MM.1S (cell line): ENCODE measurements around the gene LYSMD2.
A peak's percentile ranks its signal among the peaks of the same experiment; 100 is the strongest.

ENCODE experiments used
- DNase-seq: peaks from one replicate; pipeline ENCODE4 v3.0.0-alpha.2; 2015
- H2AFZ ChIP-seq: fragments of 300-600 bp; sonication (generic); 2 replicates; pipeline ENCODE4 v1.6.0; 2016; ENCODE audit warnings: antibody characterized with exemption, low read length
- H3F3A ChIP-seq: fragments of 300-600 bp; sonication (generic); 2 replicates; pipeline ENCODE4 v1.6.1; 2016; ENCODE audit warnings: mild to moderate bottlenecking, antibody characterized with exemption, low read length, moderate library complexity, mixed read lengths; ENCODE audit not compliant: insufficient read depth
- H3K27ac ChIP-seq: fragments of 300-600 bp; sonication (generic); 2 replicates; pipeline ENCODE4 v1.5.1; 2016; ENCODE audit warnings: mild to moderate bottlenecking, low read length
- H3K27me3 ChIP-seq: fragments of 300-600 bp; sonication (generic); replicated peaks from 2 replicates; pipeline ENCODE4 v1.6.0; 2016; ENCODE audit warnings: low read length; ENCODE audit not compliant: insufficient read depth
- H3K36me3 ChIP-seq: fragments of 300-600 bp; sonication (generic); replicated peaks from 2 replicates; pipeline ENCODE4 v1.6.1; 2016; ENCODE audit warnings: mild to moderate bottlenecking, low read length, mixed read lengths; ENCODE audit not compliant: insufficient read depth
- H3K4me1 ChIP-seq: fragments of 300-600 bp; sonication (generic); 2 replicates; pipeline ENCODE4 v1.6.1; 2016; ENCODE audit warnings: low read length, mixed read lengths
- H3K4me2 ChIP-seq: fragments of 300-600 bp; sonication (generic); 2 replicates; pipeline ENCODE4 v1.6.0; 2016; ENCODE audit warnings: low read depth, low read length
- H3K4me3 ChIP-seq: fragments of 300-600 bp; sonication (generic); 2 replicates; pipeline ENCODE4 v1.5.1; 2016; ENCODE audit warnings: low read length, mixed read lengths
- H3K79me2 ChIP-seq: fragments of 300-600 bp; sonication (generic); 2 replicates; pipeline ENCODE4 v1.6.1; 2016; ENCODE audit warnings: mixed run types, low read length, mixed read lengths
- H3K9ac ChIP-seq: fragments of 300-600 bp; sonication (generic); 2 replicates; pipeline ENCODE4 v1.6.1; 2016; ENCODE audit warnings: low read length, mixed read lengths
- H3K9me2 ChIP-seq: fragments of 300-600 bp; sonication (generic); replicated peaks from 2 replicates; pipeline ENCODE4 v1.6.1; 2016; ENCODE audit warnings: mild to moderate bottlenecking, low read length, mixed read lengths; ENCODE audit not compliant: insufficient read depth
- H3K9me3 ChIP-seq: fragments of 300-600 bp; sonication (generic); replicated peaks from 2 replicates; pipeline ENCODE4 v1.6.1; 2016; ENCODE audit warnings: mild to moderate bottlenecking, low read length, mixed read lengths; ENCODE audit not compliant: insufficient read depth
- H4K20me1 ChIP-seq: fragments of 300-600 bp; sonication (generic); 2 replicates; pipeline ENCODE4 v1.6.1; 2016; ENCODE audit warnings: mild to moderate bottlenecking, low read length, moderate library complexity, mixed read lengths; ENCODE audit not compliant: insufficient read depth
- EZH2 ChIP-seq: fragments of 300-600 bp; sonication (generic); optimal IDR thresholded peaks from 2 replicates; pipeline ENCODE3; 2017; ENCODE audit warnings: low read depth, mild to moderate bottlenecking, antibody characterized with exemption, low read length, mixed read lengths
- EZH2phosphoT487 ChIP-seq: fragments of 300-600 bp; sonication (generic); IDR thresholded peaks from 2 replicates; pipeline ENCODE4 v1.6.1; 2018; ENCODE audit warnings: antibody characterized with exemption, low read length
- TF ChIP-seq, protein P1 (sequence below): fragments of 300-600 bp; sonication (generic); IDR thresholded peaks from 2 replicates; pipeline ENCODE4 v1.5.1; 2016; ENCODE audit warnings: antibody characterized with exemption, low read length, mixed read lengths

The LYSMD2 gene

DNA sequence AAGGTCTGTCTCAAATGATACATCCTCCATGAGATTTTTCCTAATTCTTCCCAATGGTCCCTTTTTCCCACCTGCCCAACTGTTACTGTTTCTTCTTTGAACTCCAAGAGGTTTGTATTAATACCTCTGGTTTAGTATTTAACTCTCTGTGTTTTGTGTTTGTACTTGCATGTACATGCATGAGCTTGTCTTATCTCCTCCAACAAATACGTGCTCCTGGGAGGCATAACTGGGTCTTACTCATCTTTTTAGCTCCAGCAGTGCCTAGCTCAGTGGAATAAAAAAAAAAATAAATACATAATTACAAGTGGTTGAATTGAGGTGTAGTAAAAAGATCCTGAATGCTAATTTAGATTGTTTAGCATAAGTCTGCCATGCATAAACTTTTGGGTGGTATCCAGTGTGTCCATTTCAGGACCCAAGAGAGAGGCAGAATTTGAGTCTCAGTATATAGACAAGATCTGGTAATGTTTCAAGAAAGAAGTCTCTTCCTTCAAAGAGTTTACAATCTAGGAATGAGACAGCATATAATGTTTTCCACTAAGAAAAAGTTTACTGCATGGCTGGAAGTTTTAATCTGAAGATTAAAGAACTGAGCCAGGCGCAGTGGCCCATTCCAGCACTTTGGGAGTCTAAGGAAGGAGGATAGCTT lies 1.7 kb upstream of the LYSMD2 start:
- Histone ChIP-seq H3K4me3 (no peak overlapping the region), H3K27me3 (peaks cover 46% of the 10 kb centered on the region), H3K9me2 (no peaks in the 10 kb centered on the region), H3K27ac (no peak overlapping the region), H3K4me2 (no peak overlapping the region), H3K9ac (no peak overlapping the region), H4K20me1 (no peaks in the 10 kb centered on the region), H3K9me3 (no peaks in the 10 kb centered on the region), H3K36me3 (no peaks in the 10 kb centered on the region), H3K4me1 (0 out of 2 replicates have a peak, but pooled peaks cover 4% of the 10 kb centered on the region), H3F3A (no peaks in the 10 kb centered on the region), H2AFZ (no peak overlapping the region), H3K79me2 (no peaks in the 10 kb centered on the region)
- TF ChIP-seq, protein P1, sequence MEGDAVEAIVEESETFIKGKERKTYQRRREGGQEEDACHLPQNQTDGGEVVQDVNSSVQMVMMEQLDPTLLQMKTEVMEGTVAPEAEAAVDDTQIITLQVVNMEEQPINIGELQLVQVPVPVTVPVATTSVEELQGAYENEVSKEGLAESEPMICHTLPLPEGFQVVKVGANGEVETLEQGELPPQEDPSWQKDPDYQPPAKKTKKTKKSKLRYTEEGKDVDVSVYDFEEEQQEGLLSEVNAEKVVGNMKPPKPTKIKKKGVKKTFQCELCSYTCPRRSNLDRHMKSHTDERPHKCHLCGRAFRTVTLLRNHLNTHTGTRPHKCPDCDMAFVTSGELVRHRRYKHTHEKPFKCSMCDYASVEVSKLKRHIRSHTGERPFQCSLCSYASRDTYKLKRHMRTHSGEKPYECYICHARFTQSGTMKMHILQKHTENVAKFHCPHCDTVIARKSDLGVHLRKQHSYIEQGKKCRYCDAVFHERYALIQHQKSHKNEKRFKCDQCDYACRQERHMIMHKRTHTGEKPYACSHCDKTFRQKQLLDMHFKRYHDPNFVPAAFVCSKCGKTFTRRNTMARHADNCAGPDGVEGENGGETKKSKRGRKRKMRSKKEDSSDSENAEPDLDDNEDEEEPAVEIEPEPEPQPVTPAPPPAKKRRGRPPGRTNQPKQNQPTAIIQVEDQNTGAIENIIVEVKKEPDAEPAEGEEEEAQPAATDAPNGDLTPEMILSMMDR, result no peak
- TF ChIP-seq EZH2 (no peak), EZH2phosphoT487 (no peak)
- no peak for DNase-seq

- no peak overlapping the region for H3K27ac ChIP-seq
- TF ChIP-seq EZH2phosphoT487, result no peak
- no peak for TF ChIP-seq EZH2
- TF ChIP-seq, protein P1, result no peak
- H3K36me3 ChIP-seq, result no peaks in the 10 kb centered on the region
- no peaks in the 10 kb centered on the region for H3K9me3 ChIP-seq
- no peak overlapping the region for H3K4me2 ChIP-seq
- H3K9ac ChIP-seq, result no peak overlapping the region
- DNase-seq, result no peak
- 0 out of 2 replicates have a peak, but pooled peaks cover 4% of the 10 kb centered on the region for H3K4me1 ChIP-seq
- H3K9me2 ChIP-seq, result no peaks in the 10 kb centered on the region
- no peaks in the 10 kb centered on the region for H3K79me2 ChIP-seq
- peaks cover 45% of the 10 kb centered on the region for H3K27me3 ChIP-seq
- no peaks in the 10 kb centered on the region for H4K20me1 ChIP-seq
- no peak overlapping the region for H3K4me3 ChIP-seq
- no peaks in the 10 kb centered on the region for H3F3A ChIP-seq
- H2AFZ ChIP-seq, result no peak overlapping the region
Measured at GRCh38 chr15:51738553-51738952, 1.1 kb upstream of the LYSMD2 start.

DNA sequence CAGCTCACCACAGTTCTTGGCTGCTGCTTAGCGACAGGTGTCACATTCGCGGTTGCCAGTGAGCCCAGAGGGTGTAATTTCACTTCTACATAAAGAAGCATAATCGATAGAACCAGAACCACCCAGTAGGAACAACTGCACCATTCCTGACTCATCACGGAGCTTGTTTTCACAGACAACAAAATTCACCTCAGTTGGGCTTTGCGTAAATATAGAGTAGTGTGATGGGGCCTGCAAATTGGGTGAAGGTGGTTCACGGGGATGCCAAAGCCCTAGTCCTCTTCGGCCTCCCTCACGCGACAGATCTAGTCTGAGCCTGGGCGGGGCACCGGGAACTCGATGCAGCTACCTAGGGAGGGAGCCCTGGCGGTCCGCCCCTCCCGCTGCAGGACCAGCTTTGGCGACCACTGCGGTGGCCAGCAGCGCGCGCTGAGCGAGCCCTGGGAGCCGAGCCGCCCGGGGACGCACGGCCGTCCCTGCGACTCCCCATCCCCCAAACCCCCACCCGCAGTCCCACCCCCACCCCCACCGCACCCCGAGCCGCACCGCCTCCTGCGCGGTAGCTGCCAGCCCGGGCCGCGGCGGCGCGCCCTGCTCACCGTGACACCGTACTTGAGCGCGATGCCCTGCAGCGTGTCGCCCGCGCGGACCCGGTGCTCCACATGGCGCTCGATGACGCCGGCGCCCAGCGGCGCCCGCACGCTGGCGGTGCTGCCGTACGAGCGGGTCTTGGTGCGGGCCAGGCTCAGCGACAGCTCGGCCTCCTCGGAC lies 519 bp downstream of the LYSMD2 start:
- no peak for DNase-seq
- H3K4me3 ChIP-seq, result peak overlapping the region; percentile 49; the same call in 1 of the 2 replicates
- TF ChIP-seq, protein P1, result no peak
- TF ChIP-seq EZH2phosphoT487 (no peak), EZH2 (no peak)
- peaks cover 58% of the 10 kb centered on the region for H3K27me3 ChIP-seq
- no peaks in the 10 kb centered on the region for H3K36me3 ChIP-seq
- H3K9me3 ChIP-seq, result no peaks in the 10 kb centered on the region
- H4K20me1 ChIP-seq, result no peaks in the 10 kb centered on the region
- peak overlapping the region; percentile 36 for H3K4me2 ChIP-seq
- H3K27ac ChIP-seq, result no peak overlapping the region
- no peak overlapping the region for H2AFZ ChIP-seq
- H3F3A ChIP-seq, result no peaks in the 10 kb centered on the region
- no peak overlapping the region for H3K9ac ChIP-seq
- H3K9me2 ChIP-seq, result no peaks in the 10 kb centered on the region
- H3K4me1 ChIP-seq, result peaks cover 16% of the 10 kb centered on the region
- no peaks in the 10 kb centered on the region for H3K79me2 ChIP-seq
